Fibroblast of lung (primary cell): ENCODE data around the gene CLSTN2.

Experiments
- CTCF ChIP-seq, 2 donors: IDR thresholded peaks in 1 of 2; conservative IDR thresholded peaks in 1 of 2; 1 replicate in 1 of 2; 2 replicates in 1 of 2; pipeline ENCODE4 v1.5.1; 2011 to 2012; ENCODE audit warnings: low read length in 2 of 2, control low read depth in 1 of 2, inconsistent platforms in 1 of 2, low read depth in 1 of 2, mild to moderate bottlenecking in 1 of 2
- EZH2 ChIP-seq: IDR thresholded peaks from 2 replicates; pipeline ENCODE4 v1.5.1; 2012; ENCODE audit warnings: low read length, control low read depth, mild to moderate bottlenecking; ENCODE audit errors: missing control alignments

GRCh38 chr3:139948898-139949297 is 13.9 kb downstream of the CLSTN2 start:
- no peak for TF ChIP-seq EZH2
- no peak for TF ChIP-seq CTCF (conservative IDR thresholded peaks at IDR 0.05 in 1 of 2, IDR thresholded peaks at IDR 0.05 in 1 of 2; ENCODE audit: low read depth in 1 of 2, low read length in 2 of 2)
